HT-29 (cell line): ENCODE data around the gene WFS1. TPM values are rescaled to one million over a fixed set of nuclear protein-coding genes. Genes with fewer than 3 reads are reported as not detected.

ENCODE experiments used
- DNase-seq: peaks from one replicate; pipeline ENCODE4 v3.0.0-alpha.2; 2015; ENCODE audit warnings: low spot score
- total RNA-seq: library from RNA; depleted of rRNA; stranded (reverse); fragments of >200 nt; shearing (Covaris generic); gene quantifications from 2 replicates; pipeline ENCODE4 v1.2.3, GENCODE V29; 2014

The WFS1 gene
- total RNA-seq, 1 experiment from 2014 or later, result 49.8 TPM

DNA sequence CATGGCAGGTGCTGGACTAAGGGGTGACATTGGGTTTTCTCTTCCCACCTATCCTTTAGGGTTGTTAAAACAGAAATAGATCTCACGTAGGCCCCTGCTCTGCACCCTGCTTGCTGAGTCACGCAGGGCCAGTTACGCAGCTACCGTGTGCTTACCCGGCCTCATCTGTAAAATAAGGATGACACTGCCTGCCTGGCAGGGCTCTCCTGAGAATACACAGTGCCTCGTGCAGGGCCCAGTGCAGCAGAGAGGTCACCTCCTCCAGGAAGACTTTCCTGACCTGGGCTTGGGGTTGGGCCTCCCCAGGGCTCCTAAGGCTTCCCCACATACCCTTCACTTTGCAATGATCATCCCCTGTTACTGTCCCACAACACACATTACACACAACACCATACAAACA is 35.7 kb upstream of the WFS1 start:
- no peak for DNase-seq

- DNase-seq, result no peak
Measured at GRCh38 chr4:6235012-6235411, 34.6 kb upstream of the WFS1 start.

DNA sequence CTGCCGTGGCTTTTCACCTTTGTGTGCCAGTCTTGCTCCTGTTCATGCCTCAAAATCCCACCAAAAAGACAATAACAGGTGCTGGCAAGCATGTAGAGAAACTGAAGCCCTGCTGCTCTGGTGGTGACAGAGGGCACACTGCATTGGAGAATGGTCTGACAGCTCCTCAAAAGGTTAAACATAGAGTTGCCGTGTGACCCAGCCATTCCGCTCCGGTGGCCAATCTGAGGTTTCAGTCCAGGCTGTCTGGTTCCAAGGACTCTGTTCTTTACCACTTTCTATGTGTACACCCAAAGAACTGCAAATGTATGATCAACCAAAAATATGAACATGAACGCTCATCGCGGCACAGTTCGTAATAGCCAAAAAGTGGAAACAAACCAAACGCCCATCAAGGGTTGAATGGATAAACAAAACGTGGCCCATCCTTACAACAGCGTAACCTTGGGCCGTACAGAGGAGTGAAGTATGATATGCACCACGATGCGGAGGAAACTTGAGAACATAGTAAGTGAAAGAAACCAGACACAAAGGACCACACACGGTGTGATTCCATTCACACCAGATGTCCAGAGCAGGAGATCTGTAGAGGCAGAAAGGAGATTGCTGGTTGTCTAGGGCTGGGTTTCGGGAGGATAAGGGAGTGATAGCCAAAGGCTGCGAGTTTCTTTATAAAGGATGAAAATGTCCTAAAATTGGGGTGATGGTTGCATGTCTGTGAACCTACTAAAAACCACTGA is 33.6 kb upstream of the WFS1 start:
- DNase-seq, result no peak

DNA sequence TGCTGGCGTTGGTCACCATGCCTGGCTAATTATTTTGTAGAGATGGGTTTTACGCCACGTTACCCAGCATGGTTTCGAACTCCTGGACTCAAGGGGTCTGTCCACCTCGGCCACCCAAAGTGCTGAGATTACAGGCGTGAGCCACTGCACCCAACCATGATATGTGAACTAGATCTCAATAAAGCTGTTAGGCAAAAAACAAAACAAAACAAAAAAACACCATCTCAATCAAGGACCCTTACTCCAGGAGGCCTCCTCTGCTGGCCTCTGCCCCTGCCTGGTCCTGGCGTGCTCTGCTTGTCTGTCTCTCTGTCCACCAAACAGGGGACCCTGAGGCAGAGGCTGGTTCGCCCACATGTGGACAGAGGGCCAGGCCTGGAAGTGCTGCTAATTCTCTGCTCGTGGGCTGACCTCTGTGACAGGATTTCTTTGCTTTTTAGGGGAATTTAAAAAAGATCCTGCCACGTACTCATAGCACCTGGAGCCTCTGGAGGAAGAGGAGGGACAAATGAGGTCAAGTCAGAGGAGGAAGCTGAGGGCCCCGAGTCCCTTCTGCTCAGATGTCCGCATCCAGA is 32.7 kb upstream of the WFS1 start:
- DNase-seq, result no peak

DNA sequence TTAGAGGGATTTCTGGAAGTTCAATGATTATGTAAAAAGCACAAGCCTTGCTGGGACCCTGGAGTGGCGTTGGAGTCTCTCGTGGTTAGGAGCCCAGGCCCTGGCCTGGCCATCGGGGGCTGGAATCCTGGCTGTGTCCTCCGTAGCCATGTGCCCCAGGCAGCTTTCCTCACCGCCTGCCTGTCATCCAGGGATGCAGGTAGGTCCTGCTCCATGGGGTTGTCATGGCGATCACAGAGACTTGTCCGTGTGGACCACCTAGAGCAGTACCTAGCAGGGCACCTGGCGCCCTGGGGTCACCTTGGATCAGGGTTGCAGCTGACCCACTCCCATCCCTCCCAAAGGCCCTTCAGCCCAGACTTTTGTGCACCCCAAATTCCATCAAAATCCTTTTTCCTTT is 30.2 kb upstream of the WFS1 start:
- no peak for DNase-seq

DNA sequence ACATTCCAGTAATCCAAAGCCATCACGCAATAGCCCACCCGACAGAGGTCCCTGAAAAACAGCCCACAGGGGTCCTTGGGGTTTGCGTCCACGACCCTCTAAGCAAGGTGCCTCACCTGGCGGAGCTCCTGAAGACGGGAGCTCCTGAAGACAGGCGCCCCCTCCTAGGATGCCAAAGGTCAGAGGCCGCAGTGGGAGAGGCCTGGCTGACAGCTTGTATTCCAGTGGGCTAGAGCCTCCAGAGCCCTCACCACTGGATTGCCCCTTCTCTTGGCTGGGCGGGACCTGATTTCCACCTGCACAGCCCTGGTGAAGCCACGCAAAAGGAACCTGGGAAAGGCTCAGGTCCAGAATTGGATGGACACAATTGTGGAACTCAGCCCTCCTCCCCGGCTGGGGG is 29.7 kb upstream of the WFS1 start:
- DNase-seq, result no peak

- DNase-seq, result no peak
Measured at GRCh38 chr4:6241062-6241845, 28.4 kb upstream of the WFS1 start.

DNA sequence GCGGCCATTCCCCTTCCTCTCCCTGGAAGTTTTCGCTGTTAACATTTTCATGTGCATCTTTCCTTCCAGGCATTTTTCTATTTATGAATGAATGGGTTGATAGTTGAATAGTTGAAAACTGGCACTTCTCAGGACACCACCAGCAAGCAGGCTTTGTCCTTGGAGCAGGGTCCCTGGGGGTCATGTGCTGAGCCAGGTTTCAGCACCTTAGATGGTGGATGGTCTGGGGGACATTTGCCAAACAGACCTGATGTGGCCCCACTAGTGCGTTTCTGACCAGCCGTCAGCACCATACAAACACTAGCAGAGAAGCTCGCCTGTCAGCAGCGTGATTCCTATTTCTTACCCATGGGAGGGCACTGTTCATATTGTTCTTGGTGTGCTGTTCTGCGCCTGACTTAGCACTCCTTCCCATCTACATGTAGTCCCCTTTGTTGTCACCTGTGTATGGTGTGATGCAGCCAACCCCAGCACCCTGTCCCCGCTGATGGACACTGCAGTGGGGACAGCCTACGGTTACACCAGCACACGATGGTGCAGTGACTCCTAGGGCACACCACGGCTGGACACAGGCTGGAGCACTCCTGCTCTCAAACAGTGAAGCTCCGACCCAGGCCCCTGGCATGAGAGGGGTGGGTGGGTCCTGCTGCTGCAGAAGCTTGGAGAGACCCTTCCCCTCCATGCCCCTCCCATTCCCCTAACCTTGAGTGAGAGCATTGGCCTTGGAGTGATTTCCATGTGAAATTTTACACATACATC is 27.2 kb upstream of the WFS1 start:
- no peak for DNase-seq

DNA sequence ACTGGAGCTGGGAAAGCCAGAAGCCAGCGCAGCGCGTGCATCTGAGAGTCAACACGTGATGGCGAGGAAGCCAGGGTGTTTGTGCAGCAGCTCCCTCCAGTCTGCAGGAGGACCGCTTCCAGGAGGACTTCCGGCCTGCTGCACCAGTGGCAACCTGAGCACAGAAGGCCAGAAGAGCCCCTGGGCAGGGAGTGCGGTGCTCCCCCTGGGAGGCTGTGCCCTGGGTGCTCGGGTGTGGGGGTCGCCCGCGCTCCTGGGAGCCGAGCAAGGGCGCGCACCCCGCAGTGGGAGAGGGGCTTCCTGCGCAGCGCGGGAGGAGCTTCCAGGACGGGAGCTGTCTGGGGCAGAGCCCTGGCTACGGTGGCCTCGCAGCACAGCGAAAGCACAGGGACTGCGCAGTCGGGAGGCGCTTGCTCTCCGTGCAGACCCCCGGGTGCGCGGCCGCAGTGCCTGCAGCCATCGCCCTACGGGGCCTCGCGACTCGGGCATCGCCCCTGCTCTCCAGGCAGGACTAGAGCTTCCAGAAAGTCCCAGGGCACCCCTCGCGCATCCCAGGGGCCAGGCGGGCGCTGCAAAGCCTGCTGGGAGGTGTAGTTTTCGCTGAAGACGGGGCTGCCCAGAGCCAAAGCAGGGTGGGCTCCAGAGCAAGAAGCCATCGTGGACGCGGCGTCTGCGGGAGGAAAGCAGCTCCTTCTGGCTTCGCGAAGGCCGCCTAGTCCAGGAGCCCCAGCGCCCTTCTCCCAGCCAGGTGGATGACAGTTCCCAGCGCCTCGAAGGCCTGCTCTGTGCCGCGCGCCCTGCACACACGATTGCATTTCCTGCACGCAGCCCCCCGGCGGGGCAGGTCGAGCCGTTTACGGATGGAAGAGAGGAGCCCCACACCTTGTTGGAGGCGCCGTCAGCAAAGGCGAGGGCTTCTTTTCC is 24.1 kb upstream of the WFS1 start:
- no peak for DNase-seq

GRCh38 chr4:6246170-6246634 is 23.4 kb upstream of the WFS1 start:
- no peak for DNase-seq

DNA sequence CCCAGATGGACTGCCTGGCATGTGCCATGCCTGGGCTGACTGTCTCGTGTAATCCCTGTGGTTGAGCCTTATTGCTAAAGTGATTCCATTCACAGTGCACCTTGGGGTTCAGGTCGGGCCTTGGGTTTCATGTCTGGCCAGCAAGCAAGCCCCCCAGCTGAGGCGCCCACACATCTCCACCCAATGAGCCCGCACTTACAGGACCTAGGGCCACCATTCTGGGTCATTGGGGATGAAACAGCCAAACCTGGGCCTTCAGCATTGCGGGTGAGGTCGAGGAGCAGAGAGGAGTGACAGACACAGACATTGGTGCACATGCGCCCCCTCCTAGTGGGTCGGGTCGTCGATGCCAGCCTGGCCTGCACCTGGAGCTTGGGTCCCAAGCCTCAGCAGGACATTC is 21.3 kb upstream of the WFS1 start:
- DNase-seq, result no peak

GRCh38 chr4:6250235-6250983 is 19.2 kb upstream of the WFS1 start:
- peak; percentile 91 for DNase-seq

- no peak for DNase-seq
Measured at GRCh38 chr4:6250984-6251295, 18.7 kb upstream of the WFS1 start.

GRCh38 chr4:6251365-6251764 is 18.3 kb upstream of the WFS1 start:
- no peak for DNase-seq

GRCh38 chr4:6252051-6252450 is 17.6 kb upstream of the WFS1 start:
- no peak for DNase-seq

DNA sequence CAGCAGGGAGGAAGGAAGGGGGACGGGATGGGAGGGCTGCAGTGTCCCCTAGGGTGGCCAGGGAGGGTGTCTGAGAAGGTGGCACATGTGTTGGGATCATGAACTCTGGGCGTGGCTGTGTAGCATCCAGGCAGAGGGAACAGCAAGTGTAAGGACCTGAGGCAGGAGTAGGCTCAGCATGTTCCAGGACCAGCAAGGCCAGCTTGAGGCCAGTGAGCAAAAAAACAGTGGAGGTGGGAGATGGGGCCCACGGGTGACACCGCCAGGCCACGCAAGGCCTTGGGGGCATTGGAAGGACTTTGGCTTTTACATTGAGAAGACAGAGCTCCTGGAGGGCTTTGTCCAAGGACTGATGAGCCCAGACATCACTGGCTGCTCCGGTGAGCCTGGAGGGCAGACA is 16.5 kb upstream of the WFS1 start:
- DNase-seq, result no peak

DNA sequence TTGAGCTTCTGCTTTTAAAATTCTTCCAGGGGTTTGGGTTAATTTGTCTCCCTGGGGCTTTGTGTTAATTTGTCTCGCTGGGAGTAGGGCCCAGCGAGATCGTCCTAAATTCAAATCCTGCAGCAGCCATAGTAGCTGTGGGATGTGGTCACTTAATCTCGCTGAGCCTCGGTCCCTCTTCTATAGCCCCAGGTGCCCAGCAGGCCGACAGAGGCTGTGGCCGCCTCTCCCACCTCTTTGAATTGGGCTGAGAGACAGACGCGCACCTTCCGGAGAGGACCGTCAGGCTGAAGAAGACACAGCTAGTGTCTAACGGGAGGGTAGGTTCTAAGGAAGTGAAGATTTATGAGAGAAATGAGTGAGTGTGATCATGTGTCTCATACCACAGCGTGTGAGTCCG is 15.7 kb upstream of the WFS1 start:
- DNase-seq, result no peak

DNA sequence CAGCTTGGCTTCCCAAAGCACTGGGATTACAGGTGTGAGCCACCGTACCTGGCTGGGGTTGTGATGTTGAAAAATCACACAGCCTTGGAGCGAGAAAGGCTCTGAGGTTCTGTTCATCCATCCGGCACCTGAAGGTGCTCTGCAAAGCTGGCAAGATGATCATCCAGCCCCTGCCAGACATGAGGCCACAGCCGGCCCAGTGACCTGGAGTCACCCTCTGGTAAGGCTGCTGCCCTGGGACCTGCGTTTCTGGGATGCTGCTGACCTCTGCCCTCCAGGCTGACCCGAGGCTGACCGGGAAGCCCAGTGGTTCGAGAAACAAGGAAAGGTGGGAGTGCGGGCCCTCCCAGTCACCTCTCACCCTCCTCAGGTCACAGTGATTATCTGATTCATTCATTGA is 13.5 kb upstream of the WFS1 start:
- DNase-seq, result no peak

- DNase-seq, result no peak
Measured at GRCh38 chr4:6257247-6258025, 12.2 kb upstream of the WFS1 start.

DNA sequence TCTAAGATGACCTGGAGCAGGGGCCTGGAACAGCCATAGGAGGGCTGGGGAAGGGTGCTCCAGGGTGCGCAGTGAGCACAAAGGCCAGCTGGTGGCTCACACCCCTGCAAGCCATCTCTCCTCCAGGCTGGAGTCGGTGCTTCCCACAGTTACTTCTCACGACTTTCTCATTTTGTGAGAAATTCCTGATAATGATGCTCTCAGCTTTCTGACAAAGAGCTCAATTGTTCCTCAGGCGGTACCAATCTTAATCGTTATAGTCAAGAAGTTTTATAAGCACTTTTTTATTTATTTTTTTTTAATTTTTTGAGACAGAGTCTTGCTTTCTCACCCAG is 11.7 kb upstream of the WFS1 start:
- DNase-seq, result no peak
